GM20000 (cell line): ENCODE results near the gene MYLK4.

Experiments
- DNase-seq: peaks from one replicate; pipeline ENCODE4 v3.0.0; 2012; ENCODE audit warnings: low spot score
- CTCF ChIP-seq: IDR thresholded peaks from 2 replicates; pipeline ENCODE4 v1.5.1; 2012; ENCODE audit warnings: mild to moderate bottlenecking, control low read depth; ENCODE audit errors: extremely low read depth, missing control alignments

MYLK4 gene

GRCh38 chr6:2794171-2794730, 43.5 kb upstream of the MYLK4 start:
- no peak for TF ChIP-seq CTCF
- DNase-seq = no peak

GRCh38 chr6:2793534-2794151, 42.9 kb upstream of the MYLK4 start:
- DNase-seq = no peak
- no peak for TF ChIP-seq CTCF

GRCh38 chr6:2792330-2793110, 41.8 kb upstream of the MYLK4 start:
- no peak for DNase-seq

GRCh38 chr6:2791450-2791974, 40.8 kb upstream of the MYLK4 start:
- DNase-seq = no peak
- TF ChIP-seq CTCF = no peak

More at GRCh38 chr6:2792330-2793110, 41.8 kb upstream of the MYLK4 start:
- no peak for TF ChIP-seq CTCF

GRCh38 chr6:2790588-2791449, 40.1 kb upstream of the MYLK4 start:
- peak; percentile 63 for TF ChIP-seq CTCF
- peak; percentile 75 for DNase-seq

GRCh38 chr6:2786269-2786668, 35.5 kb upstream of the MYLK4 start:
- TF ChIP-seq CTCF = no peak
- no peak for DNase-seq
